H9 (cell line): ENCODE measurements around the gene ISM2. TPM values are rescaled to one million over a fixed set of nuclear protein-coding genes. Genes with fewer than 3 reads are reported as not detected.

Experiments used
- DNase-seq: peaks from one replicate; pipeline ENCODE4 v3.0.0-alpha.2; 2017
- H2AFZ ChIP-seq: one replicate; pipeline ENCODE4 v1.6.1; 2013; ENCODE audit warnings: mild to moderate bottlenecking, low read length, control low read depth, moderate library complexity
- H2AK5ac ChIP-seq: 2 replicates; pipeline ENCODE4 v1.6.1; 2013; ENCODE audit warnings: low read length, control low read depth, mixed read lengths; ENCODE audit not compliant: insufficient read length
- H2BK120ac ChIP-seq: one replicate; pipeline ENCODE4 v1.6.1; 2013; ENCODE audit warnings: low read depth, mild to moderate bottlenecking, low read length, control low read depth, inconsistent platforms; ENCODE audit not compliant: poor library complexity, severe bottlenecking
- H2BK12ac ChIP-seq: 2 replicates; pipeline ENCODE4 v1.6.1; 2013; ENCODE audit warnings: low read length, control low read depth, mixed read lengths, low read depth; ENCODE audit not compliant: insufficient read length
- H2BK15ac ChIP-seq: 2 replicates; pipeline ENCODE4 v1.6.1; 2013; ENCODE audit warnings: low read depth, low read length, control low read depth
- H2BK20ac ChIP-seq: one replicate; pipeline ENCODE4 v1.6.1; 2013; ENCODE audit warnings: low read depth, mild to moderate bottlenecking, low read length, control low read depth, inconsistent platforms; ENCODE audit not compliant: poor library complexity, severe bottlenecking
- H2BK5ac ChIP-seq: 2 replicates; pipeline ENCODE4 v1.6.1; 2013; ENCODE audit warnings: low read length, control low read depth, mixed read lengths; ENCODE audit not compliant: insufficient read length
- H3K14ac ChIP-seq: 2 replicates; pipeline ENCODE4 v1.6.1; 2013; ENCODE audit warnings: low read length, control low read depth; ENCODE audit not compliant: insufficient read depth
- H3K18ac ChIP-seq: 2 replicates; pipeline ENCODE4 v1.6.1; 2013; ENCODE audit warnings: low read depth, mild to moderate bottlenecking, mixed read lengths, low read length, control low read depth; ENCODE audit not compliant: insufficient read length
- H3K23ac ChIP-seq: 2 replicates; pipeline ENCODE4 v1.6.1; 2013; ENCODE audit warnings: low read length, control low read depth, mixed read lengths, low read depth; ENCODE audit not compliant: insufficient read length
- H3K23me2 ChIP-seq: 2 replicates; pipeline ENCODE4 v1.6.1; 2013; ENCODE audit warnings: low read depth, mild to moderate bottlenecking, mixed read lengths, low read length, control low read depth; ENCODE audit not compliant: insufficient read length, poor library complexity, severe bottlenecking
- H3K27ac ChIP-seq: 2 replicates; pipeline ENCODE4 v1.5.1; 2013; ENCODE audit warnings: low read length, control low read depth, mixed read lengths, low read depth; ENCODE audit not compliant: insufficient read length
- H3K27me3 ChIP-seq: 2 replicates; pipeline ENCODE4 v1.6.1; 2013; ENCODE audit warnings: low read length, control low read depth, inconsistent platforms; ENCODE audit not compliant: insufficient read depth
- H3K4ac ChIP-seq: 2 replicates; pipeline ENCODE4 v1.6.1; 2013; ENCODE audit warnings: low read depth, mild to moderate bottlenecking, control low read depth, inconsistent platforms, low read length, moderate library complexity
- H3K4me1 ChIP-seq: 2 replicates; pipeline ENCODE4 v1.6.1; 2013; ENCODE audit warnings: low read length, control low read depth, inconsistent platforms; ENCODE audit not compliant: insufficient read depth
- H3K4me2 ChIP-seq: 2 replicates; pipeline ENCODE4 v1.6.1; 2013; ENCODE audit warnings: low read length, control low read depth, mixed read lengths; ENCODE audit not compliant: insufficient read length, insufficient read depth
- H3K56ac ChIP-seq: 2 replicates; pipeline ENCODE4 v1.6.1; 2013; ENCODE audit warnings: low read depth, mild to moderate bottlenecking, mixed read lengths, low read length, control low read depth; ENCODE audit not compliant: insufficient read length
- H3K79me1 ChIP-seq: 2 replicates; pipeline ENCODE4 v1.6.1; 2013; ENCODE audit warnings: low read depth, mild to moderate bottlenecking, moderate library complexity, low read length, control low read depth, inconsistent platforms; ENCODE audit not compliant: insufficient read depth, poor library complexity, severe bottlenecking
- H3K79me2 ChIP-seq: 2 replicates; pipeline ENCODE4 v1.6.1; 2013; ENCODE audit warnings: low read length, control low read depth, inconsistent platforms; ENCODE audit not compliant: insufficient read depth
- H3K9ac ChIP-seq: 2 replicates; pipeline ENCODE4 v1.6.1; 2013; ENCODE audit warnings: low read length, control low read depth, mixed read lengths; ENCODE audit not compliant: insufficient read length; ENCODE audit errors: extremely low read depth
- H3K9me3 ChIP-seq: one replicate; pipeline ENCODE4 v1.6.1; 2013; ENCODE audit warnings: low read depth, low read length, inconsistent platforms; ENCODE audit not compliant: control insufficient read depth
- H3T11ph ChIP-seq: one replicate; pipeline ENCODE4 v1.6.1; 2013; ENCODE audit warnings: mild to moderate bottlenecking, low read length, control low read depth, inconsistent platforms
- H4K20me1 ChIP-seq: one replicate; pipeline ENCODE4 v1.6.1; 2013; ENCODE audit not compliant: control insufficient read depth, insufficient read length, insufficient read depth
- H4K5ac ChIP-seq: 2 replicates; pipeline ENCODE4 v1.6.1; 2013; ENCODE audit warnings: low read depth, mild to moderate bottlenecking, mixed read lengths, low read length, control low read depth; ENCODE audit not compliant: insufficient read length
- H4K8ac ChIP-seq: replicated peaks from 2 replicates; pipeline ENCODE4 v1.6.1; 2013; ENCODE audit warnings: low read length, control low read depth, mixed read lengths, low read depth; ENCODE audit not compliant: insufficient read length
- H4K91ac ChIP-seq: 2 replicates; pipeline ENCODE4 v1.6.1; 2013; ENCODE audit warnings: low read depth, mild to moderate bottlenecking, moderate library complexity, mixed read lengths, low read length, control low read depth; ENCODE audit not compliant: insufficient read length
- H3K27ac Mint-ChIP-seq, 3 experiments: 2 replicates in 2 of 3; 3 replicates in 1 of 3; pipeline ENCODE4 v1.8.0; 2020 to 2021; ENCODE audit warnings: mixed read lengths in 3 of 3, mild to moderate bottlenecking in 1 of 3, moderate library complexity in 1 of 3
- H3K27me3 Mint-ChIP-seq: 2 replicates; pipeline ENCODE4 v1.8.0; 2021; ENCODE audit warnings: low read depth, mild to moderate bottlenecking, moderate library complexity, mixed read lengths
- H3K36me3 Mint-ChIP-seq, 3 experiments: 2 replicates in 2 of 3; 3 replicates in 1 of 3; pipeline ENCODE4 v1.8.0; 2020 to 2021; ENCODE audit warnings: low read depth in 3 of 3, mixed read lengths in 3 of 3; ENCODE audit not compliant: insufficient read depth in 1 of 3
- H3K4me1 Mint-ChIP-seq, 2 experiments: 2 replicates each; pipeline ENCODE4 v1.8.0; 2020; ENCODE audit warnings: mixed read lengths in 2 of 2
- H3K4me3 Mint-ChIP-seq, 2 experiments: 2 replicates in 1 of 2; 3 replicates in 1 of 2; pipeline ENCODE4 v1.8.0; 2020 to 2021; ENCODE audit warnings: mild to moderate bottlenecking in 2 of 2, mixed read lengths in 2 of 2, moderate library complexity in 1 of 2
- H3K9me3 Mint-ChIP-seq, 2 experiments: 2 replicates in 1 of 2; 3 replicates in 1 of 2; pipeline ENCODE4 v1.8.0; 2020; ENCODE audit warnings: mild to moderate bottlenecking in 2 of 2, mixed read lengths in 2 of 2, moderate library complexity in 1 of 2
- WGBS: extraction: QIAGEN DNeasy Blood & Tissue Kit; methylation state at CpG from one replicate; pipeline ENCODE4 v1.1.7; 2013; ENCODE audit warnings: missing lambda C conversion rate, low lambda C conversion rate, mixed read lengths; ENCODE audit not compliant: insufficient read length; ENCODE audit errors: extremely low coverage; 5-methylcytosine and 5-hydroxymethylcytosine counted together
- total RNA-seq: library from RNA; stranded (reverse); gene quantifications from 2 replicates; pipeline ENCODE4 v1.2.1, GENCODE V29; 2021
- TF ChIP-seq, protein P1 (sequence below): fragments of 200-600 bp; sonication (generic); conservative IDR thresholded peaks from 3 replicates; pipeline ENCODE4 v1.8.0; 2021; ENCODE audit warnings: antibody characterized with exemption, mild to moderate bottlenecking

Gene ISM2
- total RNA-seq, 1 experiment from 2014 or later = 0.39 TPM

DNA sequence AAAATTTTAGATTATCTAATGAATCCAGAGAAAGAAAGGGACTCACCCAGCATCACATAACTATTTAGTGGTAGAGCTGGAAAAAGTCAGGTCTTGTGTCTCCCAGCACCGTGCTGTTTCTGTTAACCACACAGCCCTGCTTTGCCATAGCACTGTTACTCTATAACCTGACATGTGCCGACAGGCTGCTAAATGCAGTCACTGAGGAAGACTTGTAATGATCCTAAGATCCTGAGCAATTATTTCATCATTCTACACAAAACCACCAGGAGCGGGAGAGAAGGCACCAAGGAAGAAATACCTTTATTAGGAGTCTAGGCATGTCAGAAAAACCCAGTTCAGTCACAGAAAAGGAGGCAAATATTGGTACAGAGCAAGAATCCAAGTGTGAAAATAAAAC lies 72.2 kb downstream of the ISM2 start:
- Mint-ChIP-seq H3K27me3 (no peaks in the 10 kb centered on the region), H3K27ac (no peak overlapping the region), H3K9me3 (no peaks in the 10 kb centered on the region), H3K4me3 (no peak overlapping the region), H3K4me1 (peaks cover 9% of the 10 kb centered on the region in 2 experiments), H3K36me3 (peaks cover 18 to 66% (median 61%) of the 10 kb centered on the region in 3 experiments)
- Histone ChIP-seq H3K56ac (no peak overlapping the region), H3K18ac (no peak overlapping the region), H2BK120ac (no peak overlapping the region), H4K8ac (no peak overlapping the region), H3K23ac (no peak overlapping the region), H3K4me1 (no peaks in the 10 kb centered on the region; the same call in 1 of the 2 replicates), H2BK20ac (no peak overlapping the region), H3K9ac (no peak overlapping the region), H2BK12ac (no peak overlapping the region), H3K4me2 (no peak overlapping the region), H3K23me2 (no peaks in the 10 kb centered on the region), H2BK5ac (no peak overlapping the region), H3K27me3 (no peaks in the 10 kb centered on the region), H2AK5ac (no peak overlapping the region), H3K14ac (no peak overlapping the region), H4K20me1 (no peaks in the 10 kb centered on the region), H2BK15ac (no peak overlapping the region), H3T11ph (no peak overlapping the region), H3K4ac (no peak overlapping the region), H3K9me3 (no peaks in the 10 kb centered on the region), H4K91ac (no peak overlapping the region), H3K79me1 (no peaks in the 10 kb centered on the region), H3K27ac (no peak overlapping the region), H2AFZ (no peak overlapping the region), H3K79me2 (no peaks in the 10 kb centered on the region), H4K5ac (no peak overlapping the region)
- TF ChIP-seq, protein P1, sequence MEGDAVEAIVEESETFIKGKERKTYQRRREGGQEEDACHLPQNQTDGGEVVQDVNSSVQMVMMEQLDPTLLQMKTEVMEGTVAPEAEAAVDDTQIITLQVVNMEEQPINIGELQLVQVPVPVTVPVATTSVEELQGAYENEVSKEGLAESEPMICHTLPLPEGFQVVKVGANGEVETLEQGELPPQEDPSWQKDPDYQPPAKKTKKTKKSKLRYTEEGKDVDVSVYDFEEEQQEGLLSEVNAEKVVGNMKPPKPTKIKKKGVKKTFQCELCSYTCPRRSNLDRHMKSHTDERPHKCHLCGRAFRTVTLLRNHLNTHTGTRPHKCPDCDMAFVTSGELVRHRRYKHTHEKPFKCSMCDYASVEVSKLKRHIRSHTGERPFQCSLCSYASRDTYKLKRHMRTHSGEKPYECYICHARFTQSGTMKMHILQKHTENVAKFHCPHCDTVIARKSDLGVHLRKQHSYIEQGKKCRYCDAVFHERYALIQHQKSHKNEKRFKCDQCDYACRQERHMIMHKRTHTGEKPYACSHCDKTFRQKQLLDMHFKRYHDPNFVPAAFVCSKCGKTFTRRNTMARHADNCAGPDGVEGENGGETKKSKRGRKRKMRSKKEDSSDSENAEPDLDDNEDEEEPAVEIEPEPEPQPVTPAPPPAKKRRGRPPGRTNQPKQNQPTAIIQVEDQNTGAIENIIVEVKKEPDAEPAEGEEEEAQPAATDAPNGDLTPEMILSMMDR = no peak
- no CpG with 5 or more reads among the region's 3 CpGs for WGBS
- no peak for DNase-seq
